Prostate gland (tissue), 2 donors: Measurements from ENCODE around the gene PSKH1.

Experiments used
- CTCF ChIP-seq, 4 experiments: fragments of 200-600 bp in 2 of 4; fragments of 450-650 bp in 2 of 4; sonication (generic) in 2 of 4; IDR thresholded peaks; 1 replicate in 3 of 4; 2 replicates in 1 of 4; pipeline ENCODE4 v1.5.1; 2016 to 2019; ENCODE audit warnings: antibody characterized with exemption in 4 of 4, mild to moderate bottlenecking in 2 of 4, moderate library complexity in 2 of 4
- POLR2A ChIP-seq: fragments of 450-650 bp; IDR thresholded peaks from one replicate; pipeline ENCODE4 v1.6.1; 2016; ENCODE audit warnings: antibody characterized with exemption, mild to moderate bottlenecking
- POLR2AphosphoS5 ChIP-seq: sonication (generic); formaldehyde crosslinking; IDR thresholded peaks from one replicate; pipeline ENCODE4 v1.6.1; 2017; ENCODE audit warnings: antibody characterized with exemption

GRCh38 chr16:67862623-67863583, 30.2 kb upstream of the PSKH1 start:
- no peak for TF ChIP-seq POLR2A
- TF ChIP-seq CTCF (IDR thresholded peaks at IDR 0.05): no peak
- no peak for TF ChIP-seq POLR2AphosphoS5
